Measurements from ENCODE around the gene STX1B. TPM values are rescaled to one million over a fixed set of nuclear protein-coding genes. Genes with fewer than 3 reads are reported as not detected.

The STX1B gene
- total RNA-seq, 1 experiment from 2014 or later, result 15.9 TPM

- ATAC-seq (no peak), DNase-seq (ENCODE audit: low spot score) (no peak)
- CTCF ChIA-PET, result interaction anchor here (8.2 kb wide), 1 partner anchor 6 kb away, joined by 79 read pairs; the partner anchor contains the start of gene HSD3B7
- TF ChIP-seq ATF6 (CRISPR knock-in tag; IDR thresholded peaks at IDR 0.05) (no peak), ATF3 (CRISPR knock-in tag; conservative IDR thresholded peaks at IDR 0.05) (no peak), ZMAT4 (CRISPR knock-in tag; IDR thresholded peaks at IDR 0.05) (no peak), TEAD4 (CRISPR knock-in tag; IDR thresholded peaks at IDR 0.05) (no peak), ZNF671 (CRISPR knock-in tag; IDR thresholded peaks at IDR 0.05) (no peak), ZBTB21 (CRISPR knock-in tag; IDR thresholded peaks at IDR 0.05; ENCODE audit: borderline replicate concordance) (no peak), MYBL2 (CRISPR knock-in tag; IDR thresholded peaks at IDR 0.05) (no peak), MAX (CRISPR knock-in tag; IDR thresholded peaks at IDR 0.05) (no peak)
- Mint-ChIP-seq H3K4me3 (no peak overlapping the region), H3K27me3 (ENCODE audit: low read depth) (no peaks in the 10 kb centered on the region), H3K9me3 (no peaks in the 10 kb centered on the region), H3K4me1 (peaks cover 5% of the 10 kb centered on the region), H3K36me3 (no peaks in the 10 kb centered on the region), H3K27ac (no peak overlapping the region)
- POLR2A ChIA-PET, result no interaction called here
These were observed 18.1 kb downstream of the STX1B start for GRCh38 chr16:30992276-30992780.

GRCh38 chr16:30991052-30991451, 19.4 kb downstream of the STX1B start:
- CTCF ChIA-PET, result no interaction called here
- ATAC-seq, result no peak
- Mint-ChIP-seq H3K9me3 (no peaks in the 10 kb centered on the region), H3K4me3 (no peak overlapping the region), H3K36me3 (no peaks in the 10 kb centered on the region), H3K27ac (no peak overlapping the region), H3K4me1 (no peaks in the 10 kb centered on the region; the same call in none of the 2 replicates), H3K27me3 (ENCODE audit: low read depth) (no peaks in the 10 kb centered on the region)
- TF ChIP-seq ARID4B (CRISPR knock-in tag; IDR thresholded peaks at IDR 0.05; ENCODE audit: borderline replicate concordance), result no peak
- TF ChIP-seq, protein P1, sequence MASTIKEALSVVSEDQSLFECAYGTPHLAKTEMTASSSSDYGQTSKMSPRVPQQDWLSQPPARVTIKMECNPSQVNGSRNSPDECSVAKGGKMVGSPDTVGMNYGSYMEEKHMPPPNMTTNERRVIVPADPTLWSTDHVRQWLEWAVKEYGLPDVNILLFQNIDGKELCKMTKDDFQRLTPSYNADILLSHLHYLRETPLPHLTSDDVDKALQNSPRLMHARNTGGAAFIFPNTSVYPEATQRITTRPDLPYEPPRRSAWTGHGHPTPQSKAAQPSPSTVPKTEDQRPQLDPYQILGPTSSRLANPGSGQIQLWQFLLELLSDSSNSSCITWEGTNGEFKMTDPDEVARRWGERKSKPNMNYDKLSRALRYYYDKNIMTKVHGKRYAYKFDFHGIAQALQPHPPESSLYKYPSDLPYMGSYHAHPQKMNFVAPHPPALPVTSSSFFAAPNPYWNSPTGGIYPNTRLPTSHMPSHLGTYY (CRISPR knock-in tag; IDR thresholded peaks at IDR 0.05), result no peak
- TF ChIP-seq JUN (CRISPR knock-in tag; IDR thresholded peaks at IDR 0.05), result no peak
- TF ChIP-seq NFYB (CRISPR knock-in tag; conservative IDR thresholded peaks at IDR 0.05; ENCODE audit: low read depth), result no peak
- no peak for DNase-seq (ENCODE audit: low spot score)
- POLR2A ChIA-PET, result no interaction called here

DNA sequence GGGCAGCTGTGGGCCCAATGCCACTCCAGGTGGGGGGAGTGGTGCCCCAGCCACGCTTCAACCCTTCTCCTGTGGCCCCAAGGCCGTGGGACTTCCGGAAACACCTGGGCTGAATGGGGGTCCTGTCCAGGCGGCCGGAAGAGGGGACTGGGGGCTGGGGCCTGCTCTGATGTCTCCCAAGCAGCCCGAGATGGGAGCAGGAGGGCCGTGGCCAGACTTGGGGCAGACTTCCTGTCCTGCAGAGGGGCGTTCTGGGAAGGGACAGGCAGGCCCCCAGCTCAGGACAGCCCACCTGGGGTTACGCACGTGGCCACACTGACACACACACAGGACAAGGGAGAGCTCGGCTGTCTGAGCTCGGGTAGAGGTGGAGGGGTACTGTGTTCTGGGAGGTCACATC, 20.3 kb downstream of the STX1B start:
- Mint-ChIP-seq H3K4me3 (no peak overlapping the region), H3K27me3 (ENCODE audit: low read depth) (no peaks in the 10 kb centered on the region), H3K9me3 (no peaks in the 10 kb centered on the region), H3K27ac (no peak overlapping the region), H3K36me3 (no peaks in the 10 kb centered on the region), H3K4me1 (peaks cover 6% of the 10 kb centered on the region)
- POLR2A ChIA-PET, result no interaction called here
- DNase-seq (ENCODE audit: low spot score) (no peak), ATAC-seq (no peak)
- CTCF ChIA-PET, result interaction anchor here (0.5 kb wide), 1 partner anchor 25 kb away, joined by 4 read pairs; no protein-coding TSS in a partner anchor
- TF ChIP-seq NR2C2 (CRISPR knock-in tag; IDR thresholded peaks at IDR 0.05), result no peak
- no peak for TF ChIP-seq CDX4 (CRISPR knock-in tag; IDR thresholded peaks at IDR 0.05; ENCODE audit: borderline replicate concordance)
- TF ChIP-seq, protein P2, sequence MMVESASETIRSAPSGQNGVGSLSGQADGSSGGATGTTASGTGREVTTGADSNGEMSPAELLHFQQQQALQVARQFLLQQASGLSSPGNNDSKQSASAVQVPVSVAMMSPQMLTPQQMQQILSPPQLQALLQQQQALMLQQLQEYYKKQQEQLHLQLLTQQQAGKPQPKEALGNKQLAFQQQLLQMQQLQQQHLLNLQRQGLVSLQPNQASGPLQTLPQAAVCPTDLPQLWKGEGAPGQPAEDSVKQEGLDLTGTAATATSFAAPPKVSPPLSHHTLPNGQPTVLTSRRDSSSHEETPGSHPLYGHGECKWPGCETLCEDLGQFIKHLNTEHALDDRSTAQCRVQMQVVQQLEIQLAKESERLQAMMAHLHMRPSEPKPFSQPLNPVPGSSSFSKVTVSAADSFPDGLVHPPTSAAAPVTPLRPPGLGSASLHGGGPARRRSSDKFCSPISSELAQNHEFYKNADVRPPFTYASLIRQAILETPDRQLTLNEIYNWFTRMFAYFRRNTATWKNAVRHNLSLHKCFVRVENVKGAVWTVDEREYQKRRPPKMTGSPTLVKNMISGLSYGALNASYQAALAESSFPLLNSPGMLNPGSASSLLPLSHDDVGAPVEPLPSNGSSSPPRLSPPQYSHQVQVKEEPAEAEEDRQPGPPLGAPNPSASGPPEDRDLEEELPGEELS (CRISPR knock-in tag; IDR thresholded peaks at IDR 0.05), result no peak
- TF ChIP-seq, protein P1 (CRISPR knock-in tag; IDR thresholded peaks at IDR 0.05), result no peak
- TF ChIP-seq RELA (CRISPR knock-in tag; IDR thresholded peaks at IDR 0.05; ENCODE audit: borderline replicate concordance), result no peak
- TF ChIP-seq ZNF138 (CRISPR knock-in tag; conservative IDR thresholded peaks at IDR 0.05), result no peak
- TF ChIP-seq FOXK1 (CRISPR knock-in tag; IDR thresholded peaks at IDR 0.05), result no peak

Measured in WTC11 (cell line).